H1 (cell line): ENCODE data around the gene SYK. TPM values are rescaled to one million over a fixed set of nuclear protein-coding genes. Genes with fewer than 3 reads are reported as not detected.

Source experiments
- CEBPB ChIP-seq: IDR thresholded peaks from 2 replicates; pipeline ENCODE4 v1.6.1; 2012; ENCODE audit warnings: low read depth, low read length
- CTBP2 ChIP-seq: IDR thresholded peaks from 2 replicates; pipeline ENCODE4 v1.7.0; 2011; ENCODE audit warnings: borderline replicate concordance, mild to moderate bottlenecking, moderate library complexity, mixed read lengths, low read length; ENCODE audit not compliant: insufficient read depth, insufficient read length
- E2F6 ChIP-seq: IDR thresholded peaks from 2 replicates; pipeline ENCODE4 v1.6.1; 2012; ENCODE audit warnings: inconsistent platforms
- EGR1 ChIP-seq: IDR thresholded peaks from 2 replicates; pipeline ENCODE4 v1.6.1; 2011; ENCODE audit warnings: low read depth, low read length, borderline replicate concordance
- EP300 ChIP-seq, 2 experiments: IDR thresholded peaks; 1 replicate in 1 of 2; 2 replicates in 1 of 2; pipeline ENCODE4 v1.6.1; 2011 to 2012; ENCODE audit warnings: low read depth in 2 of 2, low read length in 2 of 2, mild to moderate bottlenecking in 2 of 2, borderline replicate concordance in 1 of 2, inconsistent platforms in 1 of 2, moderate library complexity in 1 of 2
- HDAC6 ChIP-seq: IDR thresholded peaks from one replicate; pipeline ENCODE4 v1.7.1; 2012; ENCODE audit warnings: low read depth, mild to moderate bottlenecking, inconsistent platforms, low read length, moderate library complexity
- KDM1A ChIP-seq: fragments of 200-600, 300-600 bp; sonication (generic); IDR thresholded peaks from 2 replicates; pipeline ENCODE4 v1.7.1; 2016; ENCODE audit warnings: mild to moderate bottlenecking, low read length, borderline replicate concordance
- KDM4A ChIP-seq: IDR thresholded peaks from one replicate; pipeline ENCODE4 v1.7.1; 2012; ENCODE audit warnings: low read depth, mild to moderate bottlenecking, moderate library complexity, low read length, inconsistent platforms; ENCODE audit not compliant: severe bottlenecking
- NANOG ChIP-seq: IDR thresholded peaks from 2 replicates; pipeline ENCODE4 v1.6.1; 2011; ENCODE audit warnings: low read length, low read depth, mild to moderate bottlenecking, inconsistent platforms; ENCODE audit not compliant: insufficient read depth, poor library complexity, severe bottlenecking
- RFX5 ChIP-seq: IDR thresholded peaks from 2 replicates; pipeline ENCODE4 v1.6.1; 2011; ENCODE audit warnings: low read depth, low read length, improper control_type of control experiment, borderline replicate concordance
- SIN3A ChIP-seq, 2 experiments: IDR thresholded peaks in 1 of 2; conservative IDR thresholded peaks in 1 of 2; 2 replicates each; pipeline ENCODE4 v1.6.1; 2011 to 2012; ENCODE audit warnings: low read length in 2 of 2, improper control_type of control experiment in 1 of 2, low read depth in 1 of 2, mild to moderate bottlenecking in 1 of 2
- SIRT6 ChIP-seq: IDR thresholded peaks from one replicate; pipeline ENCODE4 v1.7.1; 2012; ENCODE audit warnings: low read length, inconsistent platforms
- SIX5 ChIP-seq: IDR thresholded peaks from 2 replicates; pipeline ENCODE4 v1.6.1; 2011; ENCODE audit warnings: mild to moderate bottlenecking, low read depth, low read length
- SP4 ChIP-seq: IDR thresholded peaks from 2 replicates; pipeline ENCODE4 v1.6.1; 2012; ENCODE audit warnings: low read length, inconsistent platforms
- SRF ChIP-seq: IDR thresholded peaks from 2 replicates; pipeline ENCODE4 v1.6.1; 2011; ENCODE audit warnings: mild to moderate bottlenecking, low read depth, low read length, moderate library complexity
- TAF1 ChIP-seq: IDR thresholded peaks from 2 replicates; pipeline ENCODE4 v1.6.1; 2011; ENCODE audit warnings: mild to moderate bottlenecking, low read depth, low read length
- TAF7 ChIP-seq: optimal IDR thresholded peaks from 2 replicates; pipeline ENCODE3; 2011; ENCODE audit warnings: low read depth, mild to moderate bottlenecking, inconsistent platforms, low read length, moderate library complexity, borderline replicate concordance
- TCF12 ChIP-seq: IDR thresholded peaks from 2 replicates; pipeline ENCODE4 v1.6.1; 2011; ENCODE audit warnings: low read depth, mild to moderate bottlenecking, low read length
- YY1 ChIP-seq: IDR thresholded peaks from 2 replicates; pipeline ENCODE4 v1.6.1; 2011; ENCODE audit warnings: low read depth, mild to moderate bottlenecking, low read length
- polyA plus RNA-seq, 7 experiments: library from polyadenylated mRNA; depleted of rRNA in 3 of 7; stranded (reverse) in 5 of 7; unstranded in 2 of 7; fragments of >200 nt in 5 of 7; fragments of 200-250 nt in 2 of 7; gene quantifications; 1 replicate in 5 of 7; 2 replicates in 1 of 7; 4 replicates in 1 of 7; pipeline versions ENCODE4 v1.2.1 to v1.2.3, GENCODE V29; 2011 to 2013; ENCODE audit warnings: missing spikeins in 2 of 7, mixed read lengths in 2 of 7
- total RNA-seq: library from RNA; stranded (reverse); fragmentation: NEBNext Ultra II Directional; extraction: Animal tissue kit (Norgen Biotek cat#: 25700); gene quantifications from 2 replicates; pipeline ENCODE4 v1.2.1, GENCODE V29; 2021
- TF ChIP-seq, protein P1 (sequence below): IDR thresholded peaks from 2 replicates; pipeline ENCODE4 v1.6.1; 2012; ENCODE audit warnings: inconsistent platforms

SYK gene
- total and polyA plus RNA-seq, 2 of the 8 experiments (the other 6 are each of a cell fraction or from before 2014, with no cell fraction given): 1.5 to 4.4 TPM

GRCh38 chr9:90783552-90783951 lies 18.1 kb upstream of the SYK start (continued):
- TF ChIP-seq TCF12: no peak
- TF ChIP-seq NANOG: peak; percentile 51
- TF ChIP-seq HDAC6: no peak
- TF ChIP-seq SIRT6: no peak
- TF ChIP-seq TAF1: 0 out of 2 replicates have a peak, but pooled peaks have one; percentile 25
- TF ChIP-seq SIX5: no peak
- TF ChIP-seq SRF: no peak
- TF ChIP-seq SIN3A (conservative IDR thresholded peaks at IDR 0.05 in 1 of 2, IDR thresholded peaks at IDR 0.05 in 1 of 2; ENCODE audit: low read depth in 1 of 2, low read length in 2 of 2): no peak
- no peak for TF ChIP-seq SP4
- no peak for TF ChIP-seq E2F6
- peak in 1 of 2 experiments; percentile 33; a peak in 1 of 3 replicates for TF ChIP-seq EP300 (IDR thresholded peaks at IDR 0.05; ENCODE audit: borderline replicate concordance in 1 of 2, low read depth in 2 of 2, low read length in 2 of 2)
- no peak for TF ChIP-seq TAF7
- no peak for TF ChIP-seq KDM1A
- no peak for TF ChIP-seq RFX5
- TF ChIP-seq, protein P1, sequence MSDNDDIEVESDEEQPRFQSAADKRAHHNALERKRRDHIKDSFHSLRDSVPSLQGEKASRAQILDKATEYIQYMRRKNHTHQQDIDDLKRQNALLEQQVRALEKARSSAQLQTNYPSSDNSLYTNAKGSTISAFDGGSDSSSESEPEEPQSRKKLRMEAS: no peak
- TF ChIP-seq YY1: peak; percentile 20; the same call in 1 of the 2 replicates
- no peak for TF ChIP-seq KDM4A
- no peak for TF ChIP-seq CTBP2
- no peak for TF ChIP-seq EGR1
- 0 out of 2 replicates have a peak, but pooled peaks have one; percentile 44 for TF ChIP-seq CEBPB
